GM20000 (cell line): ENCODE data around the gene TNFRSF14.

Source experiments
- DNase-seq: peaks from one replicate; pipeline ENCODE4 v3.0.0; 2012; ENCODE audit warnings: low spot score
- TF ChIP-seq, protein P1 (sequence below): IDR thresholded peaks from 2 replicates; pipeline ENCODE4 v1.5.1; 2012; ENCODE audit warnings: mild to moderate bottlenecking, control low read depth; ENCODE audit errors: extremely low read depth, missing control alignments

TNFRSF14 gene

DNA sequence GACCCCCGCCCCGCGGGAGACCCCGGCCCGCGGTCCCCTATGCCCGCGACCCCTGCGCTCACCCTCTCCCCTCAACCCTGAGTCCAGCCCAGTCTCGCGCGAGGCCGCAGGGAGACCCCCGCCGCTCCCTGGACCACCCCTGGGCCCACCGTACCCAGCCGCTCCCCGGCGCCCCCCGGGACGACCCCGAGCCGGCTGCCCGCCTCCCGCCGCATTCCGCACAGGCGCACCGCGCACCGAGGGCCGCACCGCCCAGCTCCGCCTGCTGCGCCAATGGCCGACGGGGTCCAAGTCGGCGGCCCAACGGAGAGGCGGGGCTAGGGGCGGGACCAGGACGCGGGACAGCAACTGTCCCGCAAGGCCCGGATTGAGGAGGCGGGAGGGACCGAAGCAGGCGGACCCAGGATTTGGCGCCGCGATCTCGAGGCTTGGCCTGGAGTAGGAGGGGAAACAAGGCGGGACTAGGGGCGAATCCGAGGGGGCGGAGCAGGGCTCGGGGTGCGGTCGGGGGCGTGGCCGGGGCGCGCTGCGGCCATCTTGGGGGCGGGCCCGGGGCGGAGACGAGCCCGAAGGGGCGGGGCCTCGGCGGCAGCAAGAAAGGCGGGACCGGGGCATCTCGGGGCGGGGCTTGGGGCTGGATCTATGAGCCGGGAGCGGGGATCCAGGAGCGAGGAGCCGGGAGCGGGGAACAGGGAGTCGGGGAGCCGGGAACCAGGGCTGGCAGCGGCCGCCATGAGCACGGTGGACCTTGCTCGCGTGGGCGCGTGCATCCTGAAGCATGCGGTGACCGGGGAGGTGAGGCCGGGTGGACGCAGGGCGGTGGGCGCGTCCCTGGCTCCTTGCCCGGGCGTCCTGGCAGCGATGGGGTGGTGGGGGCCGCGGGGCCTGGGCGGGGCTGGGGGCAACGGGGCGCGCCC is 30.2 kb downstream of the TNFRSF14 start, which contains the start of gene PRXL2B:
Gene PRXL2B (plus strand): TSS at position 624 of the 917 bp plus-strand sequence. CDS start 109 bp downstream, at position 733.
- TF ChIP-seq, protein P1, sequence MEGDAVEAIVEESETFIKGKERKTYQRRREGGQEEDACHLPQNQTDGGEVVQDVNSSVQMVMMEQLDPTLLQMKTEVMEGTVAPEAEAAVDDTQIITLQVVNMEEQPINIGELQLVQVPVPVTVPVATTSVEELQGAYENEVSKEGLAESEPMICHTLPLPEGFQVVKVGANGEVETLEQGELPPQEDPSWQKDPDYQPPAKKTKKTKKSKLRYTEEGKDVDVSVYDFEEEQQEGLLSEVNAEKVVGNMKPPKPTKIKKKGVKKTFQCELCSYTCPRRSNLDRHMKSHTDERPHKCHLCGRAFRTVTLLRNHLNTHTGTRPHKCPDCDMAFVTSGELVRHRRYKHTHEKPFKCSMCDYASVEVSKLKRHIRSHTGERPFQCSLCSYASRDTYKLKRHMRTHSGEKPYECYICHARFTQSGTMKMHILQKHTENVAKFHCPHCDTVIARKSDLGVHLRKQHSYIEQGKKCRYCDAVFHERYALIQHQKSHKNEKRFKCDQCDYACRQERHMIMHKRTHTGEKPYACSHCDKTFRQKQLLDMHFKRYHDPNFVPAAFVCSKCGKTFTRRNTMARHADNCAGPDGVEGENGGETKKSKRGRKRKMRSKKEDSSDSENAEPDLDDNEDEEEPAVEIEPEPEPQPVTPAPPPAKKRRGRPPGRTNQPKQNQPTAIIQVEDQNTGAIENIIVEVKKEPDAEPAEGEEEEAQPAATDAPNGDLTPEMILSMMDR = no peak
- peak; percentile 100 for DNase-seq

DNA sequence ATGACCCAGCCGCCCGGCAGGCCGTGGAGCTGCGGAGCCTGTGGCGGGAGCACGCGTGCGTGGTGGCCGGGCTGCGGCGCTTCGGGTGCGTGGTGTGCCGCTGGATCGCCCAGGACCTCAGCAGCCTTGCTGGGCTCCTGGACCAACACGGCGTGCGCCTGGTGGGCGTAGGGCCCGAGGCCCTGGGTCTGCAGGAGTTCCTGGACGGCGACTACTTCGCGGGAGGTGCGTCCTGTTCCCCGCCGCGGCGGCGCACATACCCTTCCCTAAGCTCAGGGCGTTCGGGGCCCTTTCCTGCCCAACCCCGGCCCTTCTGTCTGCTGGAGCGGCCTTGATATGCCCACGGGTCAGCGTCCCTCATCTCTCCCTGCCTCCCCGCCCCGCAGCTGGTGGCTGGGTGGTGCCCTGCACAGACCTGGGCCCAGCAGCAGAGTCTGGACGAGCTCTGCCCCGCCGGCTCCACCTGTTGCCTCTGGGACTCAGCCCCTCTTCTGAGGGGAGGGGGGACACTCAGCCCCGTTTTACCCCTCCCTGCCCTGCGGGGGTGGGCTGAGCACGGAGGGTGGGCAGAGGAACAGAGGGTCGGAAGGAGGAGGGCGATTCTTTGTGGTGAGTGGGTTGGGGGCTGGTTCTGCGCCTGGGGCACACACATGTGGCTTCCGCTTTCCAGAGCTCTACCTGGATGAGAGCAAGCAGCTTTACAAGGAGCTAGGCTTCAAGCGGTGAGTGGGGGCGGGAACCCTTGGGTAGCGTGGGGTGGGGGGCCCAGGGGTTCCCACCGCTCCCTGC is 31.1 kb downstream of the TNFRSF14 start:
- DNase-seq = peak; percentile 48

DNA sequence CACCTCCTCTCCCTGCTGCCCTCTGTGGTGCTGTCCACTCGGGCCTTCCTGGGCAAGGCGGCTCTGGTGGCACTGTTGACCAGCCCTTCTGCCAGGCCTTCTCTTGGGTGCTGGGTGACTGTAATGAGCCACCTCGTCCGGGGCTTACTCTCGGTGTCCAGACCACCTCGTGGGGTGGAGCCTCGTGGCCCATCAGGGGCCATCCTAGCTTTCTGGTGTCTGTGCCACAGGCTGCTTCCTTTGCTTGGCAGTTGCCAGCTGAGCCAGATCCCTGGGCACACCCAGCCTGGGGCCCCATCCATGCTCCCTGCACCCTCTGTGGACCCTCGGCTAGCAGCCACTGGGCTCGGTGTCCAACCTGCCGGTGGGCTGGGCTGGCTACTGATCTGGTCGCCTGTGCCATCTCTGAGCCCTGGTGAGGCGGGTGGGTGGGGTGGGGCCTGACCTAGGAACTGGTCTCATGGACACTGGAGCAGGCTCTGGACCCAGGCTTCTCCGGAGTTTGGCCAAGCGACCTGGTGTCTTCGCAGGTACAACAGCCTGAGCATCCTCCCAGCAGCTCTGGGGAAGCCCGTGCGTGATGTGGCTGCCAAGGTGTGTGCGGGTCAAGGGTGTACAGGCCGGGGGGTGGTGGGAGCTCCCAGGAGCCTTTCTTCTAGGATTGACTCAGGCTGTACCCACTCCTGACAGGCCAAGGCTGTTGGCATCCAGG is 31.8 kb downstream of the TNFRSF14 start:
- TF ChIP-seq, protein P1 = no peak
- DNase-seq = peak; percentile 25

More for the DNA sequence above, 31.1 kb downstream of the TNFRSF14 start:
- TF ChIP-seq, protein P1 = no peak

DNA sequence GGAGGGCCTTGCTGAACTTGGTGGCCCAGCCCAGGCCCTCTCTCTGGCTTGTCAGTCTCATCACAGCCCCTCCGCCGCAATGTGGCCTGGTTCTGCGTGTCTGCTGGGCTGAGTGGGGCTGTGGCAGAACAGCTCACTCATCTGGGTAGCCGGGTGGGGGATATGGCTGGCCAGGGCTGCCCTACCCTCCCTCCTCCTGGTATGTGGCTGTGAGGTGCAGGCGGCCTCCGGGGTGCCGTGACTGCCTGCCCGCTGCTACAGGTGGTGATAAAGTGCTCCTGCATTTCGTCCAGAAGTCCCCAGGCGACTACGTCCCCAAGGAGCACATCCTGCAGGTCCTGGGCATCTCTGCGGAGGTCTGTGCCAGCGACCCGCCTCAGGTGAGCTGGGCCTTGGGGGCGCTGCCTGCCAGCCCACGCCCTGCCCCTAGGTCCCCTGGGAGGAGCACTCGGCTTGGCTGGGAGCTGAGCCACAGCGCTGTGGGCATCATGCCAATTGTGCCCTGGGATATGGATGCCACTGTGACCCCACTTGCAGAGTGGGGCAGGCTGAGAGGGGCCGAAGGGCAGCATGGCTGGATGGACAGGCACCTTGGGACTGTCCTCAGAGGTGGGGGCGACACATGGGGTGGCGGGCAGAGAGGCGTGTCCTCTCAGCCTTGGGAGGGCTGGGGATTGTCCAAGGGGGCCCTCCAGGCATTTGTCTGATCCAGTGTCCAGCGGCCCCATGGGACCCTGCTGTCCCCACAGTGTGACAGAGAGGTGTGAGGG is 32.7 kb downstream of the TNFRSF14 start:
- TF ChIP-seq, protein P1 = no peak
- DNase-seq = no peak

DNA sequence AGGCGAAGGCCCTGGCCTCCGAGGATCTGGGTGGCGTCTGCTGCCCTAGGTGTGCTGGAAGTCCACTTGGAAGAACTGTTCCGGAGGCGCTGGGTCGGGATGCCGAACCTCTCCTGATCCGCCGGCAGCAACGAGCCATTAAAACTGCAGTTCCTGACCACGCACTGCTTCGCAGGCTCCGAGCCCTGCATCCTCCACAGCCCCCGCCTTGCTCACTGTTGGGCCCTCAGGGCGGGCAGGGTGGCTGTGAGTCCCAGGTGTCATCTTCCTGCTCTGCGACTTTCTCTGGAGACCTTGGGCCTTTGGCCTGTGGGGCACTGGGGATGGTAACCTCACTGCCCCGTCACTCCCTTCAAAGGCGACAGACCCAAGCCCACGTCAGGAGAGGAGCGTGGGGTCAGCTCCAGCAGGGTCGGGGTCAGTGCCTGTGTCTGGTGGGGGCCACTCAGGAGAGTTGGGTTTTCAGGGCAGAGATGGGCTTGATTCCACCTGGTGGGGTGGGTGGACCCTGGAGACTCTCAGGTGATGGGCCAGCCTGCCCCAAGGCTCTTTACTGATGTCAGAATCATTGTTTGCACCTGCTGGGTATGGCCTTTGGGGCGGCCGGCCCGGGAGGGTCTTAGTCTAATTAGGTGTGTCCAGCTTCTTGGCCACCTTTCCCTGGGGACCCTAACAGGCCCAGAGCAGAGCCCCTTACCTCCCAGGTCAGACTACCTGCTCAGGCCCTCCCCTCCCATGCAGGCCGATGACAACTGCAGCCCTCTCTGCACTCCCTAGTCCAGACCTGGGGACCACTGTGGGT is 33.5 kb downstream of the TNFRSF14 start:
- no peak for DNase-seq
- TF ChIP-seq, protein P1 = no peak
